Ovary (tissue), 9 donors: ENCODE results near the gene SLC2A10. TPM values are rescaled to one million over a fixed set of nuclear protein-coding genes. Genes with fewer than 3 reads are reported as not detected.
"Not testable (repeated sequence)": the region's sequence is repeated elsewhere in the genome, so short reads cannot be mapped to it uniquely, and the experiment has no call there.

ENCODE experiments used
- DNase-seq, 5 donors: peaks; one replicate each; pipeline ENCODE4 v3.0.0-alpha.2; 2019 to 2020
- H3K27ac ChIP-seq, 2 donors: fragments of 200-600 bp; one replicate each; pipeline versions ENCODE4 v1.5.1 to v1.8.0; 2019 to 2022
- H3K27me3 ChIP-seq: fragments of 200-600 bp; one replicate; pipeline ENCODE4 v1.8.0; 2022
- H3K36me3 ChIP-seq: fragments of 200-600 bp; sonication (generic); one replicate; pipeline ENCODE4 v1.5.1; 2019
- H3K4me1 ChIP-seq: one replicate; pipeline ENCODE4 v1.8.1; 2013; ENCODE audit warnings: mild to moderate bottlenecking, moderate library complexity; ENCODE audit not compliant: insufficient read depth
- H3K4me3 ChIP-seq: fragments of 200-600 bp; sonication (generic); one replicate; pipeline ENCODE4 v1.5.1; 2017
- H3K9me3 ChIP-seq, 2 donors: fragments of 200-600 bp in 1 of 2; sonication (generic) in 1 of 2; one replicate each; pipeline versions ENCODE4 v1.5.1 to v1.8.1; 2013 to 2019; ENCODE audit warnings: mild to moderate bottlenecking in 1 of 2, moderate library complexity in 1 of 2
- EP300 ChIP-seq: sonication (generic); formaldehyde crosslinking; IDR thresholded peaks from one replicate; pipeline ENCODE4 v1.6.1; 2017; ENCODE audit warnings: antibody characterized with exemption
- POLR2A ChIP-seq: fragments of 450-650 bp; IDR thresholded peaks from one replicate; pipeline ENCODE4 v1.6.1; 2017; ENCODE audit warnings: antibody characterized with exemption, mild to moderate bottlenecking, moderate library complexity
- WGBS, 3 donors: extraction: QIAGEN DNeasy Blood & Tissue Kit in 1 of 3; methylation state at CpG; one replicate each; pipeline versions ENCODE4 v1.1.5 to v1.1.7; 2013 to 2017; 5-methylcytosine and 5-hydroxymethylcytosine counted together
- intact Hi-C, 4 donors: fragments of 100-400 bp; cut with DNase I; formaldehyde crosslinking; loops; one replicate each; pipeline versions ENCODE4 v1.11.0 to v1.15.1; 2022 to 2023
- polyA plus RNA-seq, 2 donors: library from polyadenylated mRNA; stranded (reverse); fragments of 200-250 nt in 1 of 2; fragments of 350-450 nt in 1 of 2; fragmentation: Illumina TruSeq in 1 of 2; extraction: RNeasy Lipid Tissue Mini Kit (QIAGEN cat#74804) in 1 of 2; gene quantifications; one replicate each; pipeline ENCODE4 v1.2.3, GENCODE V29; 2013 to 2014
- total RNA-seq, 7 donors: library from RNA; depleted of rRNA in 2 of 7; stranded (reverse); fragments of >200 nt in 2 of 7; fragmentation: NEBNext Ultra II Directional in 3 of 7; extraction: Animal tissue kit (Norgen Biotek cat#: 25700) in 3 of 7; gene quantifications; one replicate each; pipeline versions ENCODE4 v1.1.0 to v1.2.4, GENCODE V29; 2016 to 2023
- TF ChIP-seq, protein P1 (sequence below), 3 donors: fragments of 450-650 bp in 2 of 3; fragments of 200-600 bp in 1 of 3; IDR thresholded peaks; one replicate each; pipeline versions ENCODE4 v1.5.1 to v1.8.0; 2016 to 2022; ENCODE audit warnings: antibody characterized with exemption in 3 of 3, mild to moderate bottlenecking in 1 of 3
- donor health status: DM: no; HTN: no; CAD: no; lungs with moderate emphysema.
- donor health status: DM: no; HTN: no; CAD: no.
- donor health status: Bipolar disorder and iron deficiency.
- donor health status: DM: yes; HTN: yes; CAD: no.
- donor health status: DM: no; HTN: no; CAD: no.
- donor health status: DM: yes; HTN: yes; CAD: no.

Gene SLC2A10
- total and polyA plus RNA-seq, 9 donors = 7.3 to 27.7 (median 15.1) TPM

GRCh38 chr20:46671866-46672542, 37.4 kb upstream of the SLC2A10 start:
- Histone ChIP-seq H3K4me1 (no peaks in the 10 kb centered on the region), H3K9me3 (no peaks in the 10 kb centered on the region), H3K4me3 (no peak overlapping the region), H3K27me3 (no peaks in the 10 kb centered on the region), H3K27ac (no peak overlapping the region), H3K36me3 (no peaks in the 10 kb centered on the region)
- DNase-seq = no peak
- 96 to 98% (median 97%) methylated on average over 3 of the region's 3 CpGs for WGBS, 3 donors
- intact Hi-C loops = no loop called here
- TF ChIP-seq, protein P1, sequence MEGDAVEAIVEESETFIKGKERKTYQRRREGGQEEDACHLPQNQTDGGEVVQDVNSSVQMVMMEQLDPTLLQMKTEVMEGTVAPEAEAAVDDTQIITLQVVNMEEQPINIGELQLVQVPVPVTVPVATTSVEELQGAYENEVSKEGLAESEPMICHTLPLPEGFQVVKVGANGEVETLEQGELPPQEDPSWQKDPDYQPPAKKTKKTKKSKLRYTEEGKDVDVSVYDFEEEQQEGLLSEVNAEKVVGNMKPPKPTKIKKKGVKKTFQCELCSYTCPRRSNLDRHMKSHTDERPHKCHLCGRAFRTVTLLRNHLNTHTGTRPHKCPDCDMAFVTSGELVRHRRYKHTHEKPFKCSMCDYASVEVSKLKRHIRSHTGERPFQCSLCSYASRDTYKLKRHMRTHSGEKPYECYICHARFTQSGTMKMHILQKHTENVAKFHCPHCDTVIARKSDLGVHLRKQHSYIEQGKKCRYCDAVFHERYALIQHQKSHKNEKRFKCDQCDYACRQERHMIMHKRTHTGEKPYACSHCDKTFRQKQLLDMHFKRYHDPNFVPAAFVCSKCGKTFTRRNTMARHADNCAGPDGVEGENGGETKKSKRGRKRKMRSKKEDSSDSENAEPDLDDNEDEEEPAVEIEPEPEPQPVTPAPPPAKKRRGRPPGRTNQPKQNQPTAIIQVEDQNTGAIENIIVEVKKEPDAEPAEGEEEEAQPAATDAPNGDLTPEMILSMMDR (IDR thresholded peaks at IDR 0.05) = no peak
- TF ChIP-seq POLR2A = no peak
- no peak for TF ChIP-seq EP300

DNA sequence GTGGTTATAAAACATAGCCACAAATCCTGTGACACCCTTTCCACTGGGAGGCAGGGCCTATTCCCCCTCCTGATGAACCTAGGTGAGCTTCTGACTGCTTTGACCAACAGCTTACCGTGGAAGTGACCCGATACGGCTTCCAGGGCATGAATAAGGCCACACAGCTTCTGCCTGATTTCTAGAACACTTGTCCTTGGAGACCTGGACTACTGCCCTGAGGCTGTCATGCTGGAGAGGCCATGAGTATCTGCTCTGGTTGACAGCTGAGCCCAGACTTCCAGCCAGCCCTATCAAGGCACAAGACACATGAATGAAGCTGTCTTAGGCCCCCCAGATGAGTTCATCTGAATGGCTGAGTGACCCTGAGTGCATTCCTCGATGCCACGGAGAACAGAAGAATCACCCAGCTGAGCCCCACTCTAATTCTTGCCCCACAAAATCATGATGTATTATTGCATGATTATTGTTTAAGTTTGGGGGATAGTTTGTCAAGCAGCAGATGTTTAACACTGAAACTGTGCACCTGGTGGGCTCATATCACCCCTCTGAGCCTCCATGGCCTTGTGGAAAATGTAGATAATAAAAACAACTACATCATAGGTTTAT, 36.8 kb upstream of the SLC2A10 start:
- intact Hi-C loops = no loop called here
- no peak overlapping the region for H3K4me3 ChIP-seq
- H3K27me3 ChIP-seq = no peaks in the 10 kb centered on the region
- no peak for TF ChIP-seq POLR2A
- TF ChIP-seq, protein P1 (IDR thresholded peaks at IDR 0.05) = no peak
- no peak for TF ChIP-seq EP300
- no peaks in the 10 kb centered on the region for H3K9me3 ChIP-seq
- WGBS, 3 donors = 88 to 99% (median 91%) methylated on average over 5 of the region's 5 CpGs
- no peak for DNase-seq
- H3K36me3 ChIP-seq = no peaks in the 10 kb centered on the region
- no peaks in the 10 kb centered on the region for H3K4me1 ChIP-seq
- H3K27ac ChIP-seq = no peak overlapping the region

DNA sequence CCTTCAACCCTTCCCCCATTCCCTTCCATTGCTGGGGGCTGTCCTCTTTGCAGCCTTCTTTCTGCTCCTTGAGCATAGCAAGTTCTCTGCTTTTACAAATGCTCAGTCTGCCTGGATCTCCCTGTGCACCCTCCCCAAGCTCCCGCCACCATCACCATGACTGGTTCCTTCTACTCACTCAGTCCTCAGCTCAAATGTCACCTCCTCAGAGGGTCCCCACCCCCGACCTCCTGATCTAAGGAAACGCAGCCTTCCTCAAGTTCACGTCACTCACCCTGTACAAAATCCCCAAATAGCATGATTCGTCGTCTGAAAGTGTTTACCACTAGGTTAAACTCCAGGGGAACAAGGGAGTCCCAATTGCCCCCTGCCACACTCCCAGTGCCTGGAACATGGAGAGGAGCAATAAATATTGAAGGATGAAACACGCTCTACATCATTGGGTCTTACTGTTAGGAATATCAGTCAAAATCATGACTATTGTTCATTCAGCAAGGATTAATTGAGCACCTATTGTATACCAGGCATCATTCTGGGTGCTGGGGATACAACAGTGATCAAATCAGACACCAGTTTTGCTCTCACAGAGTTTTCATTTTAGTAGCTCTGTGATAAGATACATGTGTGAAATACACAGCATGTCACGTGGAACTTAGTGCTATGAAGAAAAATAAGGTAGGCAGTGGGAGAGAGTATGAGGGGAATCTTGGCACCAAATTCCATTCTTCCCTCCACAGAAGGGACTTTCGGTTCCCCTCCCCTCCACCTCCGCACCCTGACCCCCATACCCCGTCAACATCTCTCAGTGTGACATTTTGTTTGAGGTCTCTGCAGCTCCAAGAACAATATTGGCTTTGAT, 35.8 kb upstream of the SLC2A10 start:
- TF ChIP-seq, protein P1 (IDR thresholded peaks at IDR 0.05) = no peak
- TF ChIP-seq POLR2A (no peak), EP300 (no peak)
- intact Hi-C loops = no loop called here
- 82 to 92% (median 85%) methylated on average over 11 of the region's 11 CpGs for WGBS, 3 donors

DNA sequence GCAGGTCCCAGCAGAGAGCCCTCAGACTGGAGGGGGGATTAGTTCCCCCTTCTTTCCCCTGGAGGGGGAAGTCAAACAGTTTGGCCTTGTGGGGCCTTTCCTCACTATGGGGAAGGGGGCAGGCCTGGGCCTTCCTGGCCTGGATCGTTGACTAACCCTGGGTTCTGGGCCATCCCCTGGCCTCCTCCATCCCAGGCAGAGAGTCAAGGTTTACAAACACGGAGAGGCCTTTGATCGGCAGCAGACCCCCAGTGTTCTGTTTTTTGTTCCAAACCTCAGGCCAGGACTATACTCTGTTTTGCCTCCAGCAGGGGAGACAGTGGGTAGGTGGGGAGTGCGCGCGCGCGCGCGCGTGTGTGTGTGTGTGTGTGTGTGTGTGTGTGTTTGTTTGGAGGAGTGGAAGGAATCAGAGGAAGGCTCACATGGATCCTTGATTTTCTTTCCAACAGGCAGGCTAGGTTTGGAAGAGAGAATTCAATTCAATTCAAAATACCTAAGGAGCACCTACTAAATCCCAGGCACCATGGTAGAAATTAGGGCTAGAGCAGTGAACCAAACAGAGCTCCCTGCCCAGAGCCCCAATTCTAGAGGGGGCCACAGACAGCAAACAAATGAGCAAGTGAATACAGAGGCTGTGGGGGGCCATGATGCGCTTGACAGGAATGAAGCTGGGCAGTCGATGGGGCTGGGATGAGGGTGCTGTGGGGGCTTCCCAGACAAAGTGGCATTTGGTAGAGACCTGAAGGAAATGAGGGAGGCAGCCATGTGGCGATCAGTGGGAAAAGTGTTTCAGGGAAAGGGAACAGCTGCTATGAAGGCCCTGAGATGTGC, 35.0 kb upstream of the SLC2A10 start:
- WGBS, 3 donors = 70 to 81% (median 79%) methylated on average over 14 of the region's 14 CpGs
- no peak overlapping the region for H3K27ac ChIP-seq
- TF ChIP-seq POLR2A (no peak), EP300 (no peak)
- TF ChIP-seq, protein P1 (IDR thresholded peaks at IDR 0.05) = no peak

More for the DNA sequence above, 35.8 kb upstream of the SLC2A10 start:
- no peak overlapping the region for H3K4me3 ChIP-seq
- H3K27me3 ChIP-seq = no peaks in the 10 kb centered on the region
- no peaks in the 10 kb centered on the region for H3K36me3 ChIP-seq
- DNase-seq = no peak
- H3K9me3 ChIP-seq = no peaks in the 10 kb centered on the region
- H3K4me1 ChIP-seq = no peaks in the 10 kb centered on the region
- H3K27ac ChIP-seq = no peak overlapping the region

GRCh38 chr20:46676649-46677316, 32.7 kb upstream of the SLC2A10 start:
- H3K4me1 ChIP-seq, H3K4me3 ChIP-seq, H3K27me3 ChIP-seq, H3K27ac ChIP-seq, H3K9me3 ChIP-seq, H3K36me3 ChIP-seq, intact Hi-C loops, DNase-seq: not testable (repeated sequence)
- 83 to 91% (median 86%) methylated on average over 13 to 14 of the region's 14 CpGs for WGBS, 3 donors

More for the DNA sequence above, 35.0 kb upstream of the SLC2A10 start:
- Histone ChIP-seq H3K9me3 (no peaks in the 10 kb centered on the region), H3K27me3 (no peaks in the 10 kb centered on the region), H3K36me3 (no peaks in the 10 kb centered on the region), H3K4me3 (no peak overlapping the region), H3K4me1 (no peaks in the 10 kb centered on the region)
- no peak for DNase-seq
- intact Hi-C loops = no loop called here
